GM19099 (cell line): ENCODE measurements around the gene TRMT61A.

Source experiments
- POLR2A ChIP-seq: IDR thresholded peaks from 3 replicates; pipeline ENCODE4 v1.6.1; 2011; ENCODE audit warnings: low read depth; ENCODE audit not compliant: insufficient read length; ENCODE audit errors: extremely low read depth

The TRMT61A gene

DNA sequence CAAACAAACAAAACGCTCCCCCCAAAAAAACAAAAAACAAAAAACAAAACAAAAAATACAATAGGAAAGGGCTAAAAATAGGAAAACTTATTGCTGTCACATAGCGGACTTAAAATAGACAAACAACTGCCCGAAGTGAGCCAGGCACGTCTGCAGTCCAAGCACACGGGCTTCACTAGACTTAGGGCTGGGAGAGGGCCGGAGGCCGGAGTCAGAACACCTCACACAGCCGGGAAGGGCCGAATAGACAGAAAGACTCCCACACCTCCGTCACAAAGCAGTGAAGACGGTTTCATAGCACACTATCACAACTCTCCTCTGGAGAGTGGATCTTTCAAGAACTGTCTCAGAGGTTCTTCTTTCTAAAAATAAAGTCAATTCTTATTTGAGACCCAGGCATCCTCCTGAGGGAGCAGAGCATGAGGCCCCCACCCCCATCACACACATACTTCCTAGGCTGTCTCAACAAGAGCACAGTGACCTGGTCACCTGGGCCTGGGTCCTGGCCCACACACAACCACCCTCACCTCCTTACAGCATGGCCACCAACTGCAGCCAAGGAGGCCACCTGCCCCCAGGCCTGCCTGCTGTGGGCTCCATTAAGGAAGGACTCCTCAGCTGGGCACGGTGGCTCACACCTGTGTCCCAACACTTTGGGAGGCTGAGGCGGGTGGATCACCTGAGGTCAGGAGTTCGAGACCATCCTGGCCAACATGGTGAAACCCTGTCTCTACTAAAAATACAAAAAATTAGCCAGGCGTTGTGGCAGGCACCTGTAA, 26.8 kb downstream of the TRMT61A start:
- no peak for TF ChIP-seq POLR2A

GRCh38 chr14:103556946-103557758, 28.2 kb downstream of the TRMT61A start:
- TF ChIP-seq POLR2A: no peak

DNA sequence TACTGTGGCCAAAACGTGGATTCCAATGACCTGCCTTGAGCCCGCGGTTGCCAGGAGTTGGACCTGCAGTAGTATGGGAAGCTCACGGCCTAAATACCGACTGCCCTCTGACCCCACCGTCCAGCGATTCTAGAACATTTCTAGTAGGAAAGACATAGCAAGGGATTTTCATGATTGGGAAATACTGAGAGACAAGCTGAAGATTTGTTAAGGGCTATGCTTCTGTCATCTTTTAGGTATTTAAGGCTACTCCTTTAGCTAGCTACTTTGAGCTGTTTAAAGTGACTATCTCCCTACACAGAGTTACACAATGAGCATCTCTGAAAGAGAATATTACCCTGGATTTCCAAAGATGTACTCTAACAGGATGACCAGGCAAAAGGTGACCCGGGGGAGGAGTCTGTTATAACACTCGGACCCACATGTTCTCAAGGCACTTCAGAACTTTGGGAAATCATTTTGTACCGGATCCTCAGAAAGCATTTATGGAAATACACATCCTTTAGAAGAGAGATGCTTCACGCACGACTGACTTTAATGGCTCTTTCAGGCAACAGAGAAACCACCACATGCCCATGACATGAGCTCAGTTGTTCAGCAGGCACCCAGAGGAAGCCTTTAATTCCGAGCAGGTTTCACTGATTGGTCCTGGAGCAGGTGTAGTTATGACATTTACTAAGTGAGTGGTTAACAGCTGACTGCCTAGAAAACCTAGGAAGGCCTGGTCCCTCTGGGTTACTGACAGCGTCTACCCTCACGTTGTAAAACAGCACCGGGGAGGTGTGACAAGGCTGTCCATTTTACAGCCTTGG, 29.3 kb downstream of the TRMT61A start:
- TF ChIP-seq POLR2A: no peak

GRCh38 chr14:103559766-103560165, 30.8 kb downstream of the TRMT61A start:
- TF ChIP-seq POLR2A: no peak

DNA sequence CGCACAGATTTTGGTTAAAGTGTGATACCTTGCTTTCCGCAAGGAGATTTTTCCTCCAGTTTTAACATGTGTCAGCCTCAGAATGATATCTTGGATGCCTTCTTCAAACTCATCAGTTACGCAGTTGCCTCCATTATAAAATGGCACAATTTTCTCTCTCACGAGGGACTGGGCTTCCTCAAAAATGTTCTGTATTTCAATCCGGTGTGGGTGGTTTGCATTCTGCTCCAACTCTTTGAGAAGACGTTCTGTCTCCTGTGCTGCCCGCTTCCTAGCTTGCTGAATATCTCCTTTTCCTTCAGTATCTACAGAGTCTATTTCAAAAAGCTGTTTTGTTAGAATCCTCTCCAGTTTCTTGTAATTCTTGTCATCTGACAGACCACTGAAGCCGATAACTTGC, 31.7 kb downstream of the TRMT61A start:
- no peak for TF ChIP-seq POLR2A

GRCh38 chr14:103561381-103562178, 32.6 kb downstream of the TRMT61A start:
- TF ChIP-seq POLR2A: no peak

- no peak for TF ChIP-seq POLR2A
These were observed 33.1 kb downstream of the TRMT61A start for GRCh38 chr14:103562179-103562428.

GRCh38 chr14:103562429-103563225, 33.6 kb downstream of the TRMT61A start, which contains the start of the genes BAG5 and COA8:
BAG5 (minus strand) TSS chr14:103562657; CDS start chr14:103561164, 1,493 bp downstream.
COA8 (plus strand) TSS chr14:103562960; CDS start chr14:103563002, 42 bp downstream.
- TF ChIP-seq POLR2A: peak; percentile 80

- no peak for TF ChIP-seq POLR2A
These were observed 34.2 kb downstream of the TRMT61A start for GRCh38 chr14:103563226-103563620.

DNA sequence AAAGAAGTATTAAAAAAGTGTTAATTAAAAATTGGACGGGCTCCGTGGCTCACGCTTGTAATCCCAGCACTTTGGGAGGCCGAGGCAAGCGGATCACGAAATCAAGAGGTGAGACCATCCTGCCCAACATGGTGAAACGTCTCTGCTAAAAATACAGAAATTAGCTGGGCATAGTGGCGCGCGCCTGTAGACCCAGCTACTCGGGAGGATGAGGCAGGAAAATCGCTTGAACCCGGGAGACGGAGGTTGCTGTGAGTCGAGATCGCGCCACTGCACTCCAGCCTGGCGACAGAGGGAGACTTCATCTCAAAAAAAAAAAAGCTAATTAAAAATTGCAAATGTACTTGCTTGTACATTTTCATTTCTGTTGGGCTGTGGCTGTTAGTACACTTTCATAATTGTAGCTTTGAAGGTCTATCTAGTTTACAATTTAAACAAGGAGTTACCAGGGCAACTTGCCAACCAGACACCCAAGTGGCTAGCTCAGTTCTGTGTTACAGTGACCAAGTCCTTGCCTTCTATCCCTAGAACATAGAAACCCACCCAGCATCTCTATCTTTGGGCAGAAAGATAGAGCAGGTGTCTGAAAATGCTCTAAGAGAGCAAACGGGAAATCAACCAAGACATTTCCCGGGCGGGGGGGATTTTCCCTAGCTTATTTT, 35.0 kb downstream of the TRMT61A start:
- no peak for TF ChIP-seq POLR2A

GRCh38 chr14:103568952-103569351, 40.0 kb downstream of the TRMT61A start:
- no peak for TF ChIP-seq POLR2A

DNA sequence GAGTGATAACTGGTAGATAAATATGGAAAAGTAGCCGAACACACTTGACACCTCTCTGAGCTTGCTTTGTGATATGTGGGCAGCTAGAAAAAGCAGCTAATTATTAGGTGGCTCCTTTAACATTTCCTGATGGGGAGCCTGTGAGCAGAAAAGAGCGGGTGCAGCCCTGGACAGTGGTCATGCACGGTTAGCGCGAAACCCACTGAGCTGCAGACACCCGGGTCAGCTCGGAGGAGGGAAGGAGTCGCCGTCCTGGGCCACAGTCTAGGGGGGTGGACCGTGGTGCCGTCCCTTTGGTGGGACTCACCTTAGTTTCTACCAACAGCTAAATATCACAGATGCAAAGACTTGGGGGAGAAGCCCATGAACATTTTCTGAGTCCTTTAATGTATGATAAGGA, 40.4 kb downstream of the TRMT61A start:
- no peak for TF ChIP-seq POLR2A

DNA sequence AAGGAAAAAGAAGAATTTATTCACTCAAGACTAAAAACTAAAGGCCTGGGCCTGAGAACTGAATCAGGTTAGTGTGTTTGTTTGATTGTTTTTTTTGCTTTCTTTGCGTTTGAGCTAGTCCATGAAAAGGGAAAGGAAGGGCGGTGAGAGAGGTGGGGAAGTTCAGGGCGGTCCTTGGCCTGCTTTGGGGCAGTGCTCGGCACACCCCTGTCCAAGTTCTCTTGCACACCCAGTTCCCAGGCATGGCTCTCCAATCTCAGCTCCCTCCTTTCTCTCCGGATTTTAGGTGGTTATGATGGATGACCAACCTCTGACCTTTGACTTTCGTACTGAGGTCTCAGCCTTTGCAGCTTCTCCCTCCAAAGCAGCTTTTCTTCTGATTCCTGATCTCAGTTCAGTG, 45.1 kb downstream of the TRMT61A start:
- TF ChIP-seq POLR2A: no peak

GRCh38 chr14:103574707-103575285, 45.8 kb downstream of the TRMT61A start:
- TF ChIP-seq POLR2A: no peak
